Central memory CD8-positive, alpha-beta T cell (primary cell): Measurements from ENCODE around the gene AKT3.

ENCODE experiments used
- ATAC-seq: fragments of 150-1000 bp; cut with Tn5 transposase; replicated peaks from 2 replicates; pipeline ENCODE4 v1.10.0; 2022; ENCODE audit warnings: mild to moderate bottlenecking, moderate FRiP score, moderate number of reproducible peaks; ENCODE audit not compliant: poor library complexity, severe bottlenecking; ENCODE audit errors: extremely low read depth
- DNase-seq, 2 donors: peaks; one replicate each; pipeline ENCODE4 v3.0.0; 2021; ENCODE audit warnings: low spot score in 2 of 2
- H3K27ac Mint-ChIP-seq: one replicate; pipeline ENCODE4 v1.8.0; 2022; ENCODE audit warnings: low read depth, mild to moderate bottlenecking, moderate library complexity, mixed read lengths
- H3K27me3 Mint-ChIP-seq: one replicate; pipeline ENCODE4 v1.8.0; 2022; ENCODE audit warnings: mixed read lengths
- H3K36me3 Mint-ChIP-seq: one replicate; pipeline ENCODE4 v1.8.0; 2022; ENCODE audit warnings: mild to moderate bottlenecking, moderate library complexity, mixed read lengths; ENCODE audit not compliant: insufficient read depth
- H3K4me1 Mint-ChIP-seq: one replicate; pipeline ENCODE4 v1.8.0; 2022; ENCODE audit warnings: mixed read lengths
- H3K4me3 Mint-ChIP-seq: one replicate; pipeline ENCODE4 v1.8.0; 2022; ENCODE audit warnings: mild to moderate bottlenecking, moderate library complexity, mixed read lengths
- H3K9me3 Mint-ChIP-seq: one replicate; pipeline ENCODE4 v1.8.0; 2022; ENCODE audit warnings: mixed read lengths

The AKT3 gene

DNA sequence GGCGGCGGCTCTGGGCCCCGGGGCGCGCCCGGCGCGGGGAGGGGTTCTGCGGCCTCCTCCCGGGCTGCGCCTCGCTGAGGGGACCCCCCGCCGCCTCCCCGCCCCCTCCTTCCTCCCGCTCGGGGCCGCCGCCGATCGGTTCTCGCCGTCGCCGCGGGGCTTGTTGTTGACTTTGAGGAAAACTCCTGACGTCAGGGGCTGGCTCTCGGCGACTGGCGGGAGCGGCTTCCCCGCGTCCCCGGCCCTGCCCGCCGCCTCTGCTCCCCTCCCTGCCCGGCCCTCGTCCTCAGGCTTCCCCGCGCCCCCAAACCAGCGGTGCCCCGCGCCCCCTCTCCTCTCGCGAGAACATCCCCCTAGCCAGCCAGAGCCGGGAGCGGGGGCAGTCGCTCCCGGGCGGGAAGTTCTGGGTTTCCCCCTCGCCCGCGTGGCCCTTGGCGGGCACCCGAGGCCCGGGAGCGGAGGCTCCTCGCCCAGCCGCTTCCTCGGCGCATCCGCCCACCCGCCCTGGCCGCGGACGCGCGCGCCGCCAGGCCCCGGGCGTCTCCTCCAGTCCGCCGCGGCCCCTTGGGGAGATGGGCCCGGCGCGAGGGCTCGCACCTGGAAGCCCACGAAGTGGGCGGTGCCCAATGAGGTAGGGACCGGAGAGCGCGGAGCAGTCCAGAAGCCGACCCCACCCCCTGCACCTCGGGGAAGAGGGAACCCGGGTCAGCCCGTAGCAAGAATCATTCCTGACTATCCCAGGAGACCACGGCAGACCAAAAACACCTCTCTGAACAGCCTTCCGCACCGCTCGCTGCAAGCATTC lies 611 bp upstream of the AKT3 start:
- peak overlapping the region; percentile 84 for H3K27ac Mint-ChIP-seq
- peak; percentile 39 for ATAC-seq
- peak overlapping the region; percentile 83 for H3K4me3 Mint-ChIP-seq
- H3K36me3 Mint-ChIP-seq: peaks cover 17% of the 10 kb centered on the region
- no peaks in the 10 kb centered on the region for H3K27me3 Mint-ChIP-seq
- H3K9me3 Mint-ChIP-seq: no peaks in the 10 kb centered on the region
- peaks cover 22% of the 10 kb centered on the region for H3K4me1 Mint-ChIP-seq
- peak; percentile 61 to 78 for DNase-seq

DNA sequence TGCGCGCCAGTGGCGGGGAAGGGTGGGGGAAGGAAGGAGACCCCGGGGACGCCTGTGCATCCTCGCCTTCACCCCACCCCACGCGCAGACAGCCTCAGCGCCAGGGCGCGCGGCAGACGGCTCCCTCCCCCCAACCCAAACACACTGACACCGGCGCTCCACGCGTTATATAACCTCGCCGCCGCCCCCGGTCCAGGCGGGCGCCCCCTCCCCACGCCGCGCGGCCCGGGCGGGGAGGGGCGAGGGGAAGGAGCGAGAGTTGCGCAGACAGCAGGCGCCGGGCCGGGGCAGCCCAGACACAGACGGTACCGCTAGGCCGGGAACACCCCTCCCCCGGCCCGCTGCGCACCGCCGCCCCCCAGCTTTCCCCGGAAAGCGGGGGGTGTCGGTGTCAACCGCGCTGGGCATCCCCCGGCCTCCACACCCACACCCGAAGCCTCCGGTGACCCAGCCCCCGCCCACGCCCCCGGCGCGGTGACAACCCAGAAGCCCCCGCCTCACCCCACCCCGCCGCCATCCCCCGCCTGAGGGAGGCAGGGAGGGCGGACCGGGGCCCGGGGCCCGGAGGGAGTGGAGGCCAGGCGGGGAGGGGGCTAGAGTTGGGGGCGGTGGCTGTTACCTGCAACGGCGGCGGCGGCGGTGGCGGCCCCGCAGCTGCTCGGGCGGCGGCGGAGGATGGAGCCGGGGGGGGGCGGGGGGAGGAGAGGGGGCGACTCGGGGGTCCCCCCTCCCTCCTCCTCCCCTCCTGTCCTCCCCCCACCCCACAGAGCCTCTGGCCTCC lies 432 bp downstream of the AKT3 start:
- H3K36me3 Mint-ChIP-seq: peaks cover 17% of the 10 kb centered on the region
- H3K4me1 Mint-ChIP-seq: peaks cover 28% of the 10 kb centered on the region
- H3K27ac Mint-ChIP-seq: peak overlapping the region; percentile 99
- no peaks in the 10 kb centered on the region for H3K27me3 Mint-ChIP-seq
- ATAC-seq: peak; percentile 55
- H3K9me3 Mint-ChIP-seq: no peaks in the 10 kb centered on the region
- peak overlapping the region; percentile 97 for H3K4me3 Mint-ChIP-seq
- peak; percentile 54 to 62 for DNase-seq

DNA sequence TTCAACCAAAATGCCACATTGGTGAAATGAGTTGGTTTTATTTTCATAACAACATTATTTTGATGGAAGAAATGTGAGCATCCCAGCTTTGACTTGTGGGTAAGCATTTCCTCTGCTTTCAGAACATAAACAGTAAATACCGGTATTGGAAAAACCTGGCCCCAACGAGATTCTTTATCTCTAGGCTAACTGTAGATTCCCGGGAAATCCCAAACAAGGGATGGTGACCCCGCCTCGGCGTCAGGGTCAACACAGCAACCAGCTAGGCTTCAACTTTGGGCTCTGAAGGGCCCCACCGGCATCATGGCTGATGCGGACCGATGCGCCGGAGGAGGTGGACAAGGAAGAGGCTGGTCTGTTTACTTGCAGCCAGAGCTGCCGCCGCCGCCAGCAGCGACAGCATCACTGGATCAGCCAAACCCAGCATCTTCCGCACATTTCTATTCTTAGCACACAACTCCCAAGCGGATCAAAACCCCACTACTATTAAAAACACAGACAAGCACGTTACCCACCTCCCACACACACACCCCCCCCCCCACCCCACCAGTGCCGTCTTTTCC lies 1.1 kb downstream of the AKT3 start:
- Mint-ChIP-seq H3K36me3 (peaks cover 17% of the 10 kb centered on the region), H3K9me3 (no peaks in the 10 kb centered on the region), H3K4me3 (peak overlapping the region; percentile 97), H3K4me1 (peaks cover 28% of the 10 kb centered on the region), H3K27ac (peak overlapping the region; percentile 99), H3K27me3 (no peaks in the 10 kb centered on the region)
- DNase-seq: peak in 1 of 2 donors; percentile 35
- ATAC-seq: peak; percentile 25

DNA sequence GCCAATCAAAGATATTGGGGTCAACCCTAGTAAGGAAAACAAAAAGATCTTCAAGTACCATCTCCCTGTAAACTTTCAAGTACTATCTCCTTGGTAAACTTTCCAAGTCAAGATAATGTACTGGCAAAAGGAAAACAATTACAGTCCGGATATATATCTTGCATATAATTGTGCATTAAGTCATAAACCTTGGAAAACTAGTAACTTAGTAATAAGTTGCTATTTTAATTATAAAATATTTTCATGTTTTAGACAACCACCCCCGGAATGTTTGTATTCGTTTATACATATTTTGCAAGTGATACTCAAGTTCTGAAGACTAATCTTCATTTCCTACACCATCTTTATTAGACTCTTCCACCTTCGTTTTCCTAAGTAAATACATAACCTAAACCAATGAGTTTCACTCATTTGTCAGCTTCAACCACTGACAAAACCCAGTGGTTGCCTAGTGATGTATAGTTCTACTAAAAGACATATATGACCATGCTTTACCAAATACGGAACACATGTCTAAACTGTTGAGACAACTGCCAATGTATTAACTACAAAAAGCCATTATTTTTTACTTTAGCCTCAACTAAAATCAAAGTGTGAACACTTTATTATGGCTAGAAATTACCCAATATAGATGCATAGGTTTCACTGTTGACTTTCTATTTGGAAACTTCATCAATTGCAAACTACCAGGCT lies 1.7 kb downstream of the AKT3 start:
- no peak for DNase-seq
- H3K27ac Mint-ChIP-seq: peak overlapping the region; percentile 99
- ATAC-seq: no peak
- H3K36me3 Mint-ChIP-seq: peaks cover 19% of the 10 kb centered on the region
- peak overlapping the region; percentile 97 for H3K4me3 Mint-ChIP-seq
- H3K4me1 Mint-ChIP-seq: peaks cover 31% of the 10 kb centered on the region
- no peaks in the 10 kb centered on the region for H3K9me3 Mint-ChIP-seq
- H3K27me3 Mint-ChIP-seq: no peaks in the 10 kb centered on the region

DNA sequence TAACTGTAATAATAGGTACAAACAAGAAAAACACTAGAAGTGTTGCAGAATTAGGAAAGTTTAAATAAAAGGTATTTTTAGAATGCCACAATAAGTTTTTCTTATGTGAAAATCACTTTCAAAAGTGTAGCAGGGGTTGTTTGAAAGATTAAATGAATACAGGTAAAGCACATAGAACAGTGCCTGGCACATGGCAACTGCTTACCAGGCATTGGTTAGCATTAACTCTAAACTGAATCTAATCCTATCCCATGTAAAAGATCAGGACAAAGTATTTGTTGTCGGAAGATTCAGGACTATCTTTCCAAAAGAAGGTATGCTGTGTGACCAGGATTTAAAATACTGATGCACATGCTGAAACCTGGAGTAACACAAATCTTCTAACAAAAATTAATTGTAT lies 3.3 kb downstream of the AKT3 start:
- H3K4me1 Mint-ChIP-seq: peaks cover 43% of the 10 kb centered on the region
- H3K36me3 Mint-ChIP-seq: peaks cover 21% of the 10 kb centered on the region
- no peaks in the 10 kb centered on the region for H3K27me3 Mint-ChIP-seq
- H3K4me3 Mint-ChIP-seq: no peak overlapping the region
- H3K9me3 Mint-ChIP-seq: no peaks in the 10 kb centered on the region
- no peak for ATAC-seq
- peak overlapping the region; percentile 38 for H3K27ac Mint-ChIP-seq
- DNase-seq: no peak

DNA sequence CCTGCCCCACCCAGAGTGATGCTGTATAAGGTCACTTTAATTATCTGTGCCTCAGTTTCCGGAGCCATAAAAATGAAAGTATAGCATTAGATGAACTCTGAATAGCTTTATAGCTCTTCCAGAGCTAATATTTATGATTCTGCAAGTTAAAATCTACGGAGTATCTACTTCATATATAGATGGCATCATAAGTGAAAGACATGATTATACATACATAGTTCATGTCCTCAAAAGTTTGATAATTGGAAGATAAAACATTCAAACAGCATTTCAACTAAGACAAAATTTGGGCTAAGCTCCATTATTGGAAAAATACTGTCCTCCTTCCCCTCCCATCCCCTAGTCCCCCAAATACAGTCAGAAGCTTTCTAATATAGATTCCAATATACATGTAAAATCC lies 4.2 kb downstream of the AKT3 start:
- H3K27ac Mint-ChIP-seq: no peak overlapping the region
- no peak overlapping the region for H3K4me3 Mint-ChIP-seq

DNA sequence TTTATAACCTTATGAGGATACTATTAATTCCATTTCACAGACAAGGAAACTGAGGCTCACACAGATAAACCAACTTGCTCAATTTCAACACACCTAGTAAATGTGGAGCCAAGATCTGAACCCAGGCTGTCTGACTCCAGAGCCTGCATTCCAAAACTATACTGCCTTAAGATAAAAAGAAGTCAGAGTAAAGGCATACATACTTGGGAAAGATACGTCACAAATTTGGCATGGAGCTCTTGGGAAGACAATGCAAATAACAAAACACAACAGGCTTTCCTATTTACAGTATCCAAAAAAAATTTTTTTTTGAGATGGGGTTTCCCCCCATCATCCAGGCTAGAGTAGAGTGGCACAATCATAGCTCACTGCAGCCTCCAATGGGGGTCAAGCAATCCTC lies 5.9 kb downstream of the AKT3 start:
- no peak overlapping the region for H3K4me3 Mint-ChIP-seq
- peaks cover 10% of the 10 kb centered on the region for H3K36me3 Mint-ChIP-seq
- no peak for DNase-seq
- H3K27me3 Mint-ChIP-seq: no peaks in the 10 kb centered on the region
- H3K9me3 Mint-ChIP-seq: no peaks in the 10 kb centered on the region
- H3K27ac Mint-ChIP-seq: peak overlapping the region; percentile 4
- peaks cover 38% of the 10 kb centered on the region for H3K4me1 Mint-ChIP-seq
- ATAC-seq: no peak

More for the DNA sequence above, 4.2 kb downstream of the AKT3 start:
- Mint-ChIP-seq H3K4me1 (peaks cover 40% of the 10 kb centered on the region), H3K36me3 (peaks cover 12% of the 10 kb centered on the region), H3K27me3 (no peaks in the 10 kb centered on the region), H3K9me3 (no peaks in the 10 kb centered on the region)
- DNase-seq (no peak), ATAC-seq (no peak)

DNA sequence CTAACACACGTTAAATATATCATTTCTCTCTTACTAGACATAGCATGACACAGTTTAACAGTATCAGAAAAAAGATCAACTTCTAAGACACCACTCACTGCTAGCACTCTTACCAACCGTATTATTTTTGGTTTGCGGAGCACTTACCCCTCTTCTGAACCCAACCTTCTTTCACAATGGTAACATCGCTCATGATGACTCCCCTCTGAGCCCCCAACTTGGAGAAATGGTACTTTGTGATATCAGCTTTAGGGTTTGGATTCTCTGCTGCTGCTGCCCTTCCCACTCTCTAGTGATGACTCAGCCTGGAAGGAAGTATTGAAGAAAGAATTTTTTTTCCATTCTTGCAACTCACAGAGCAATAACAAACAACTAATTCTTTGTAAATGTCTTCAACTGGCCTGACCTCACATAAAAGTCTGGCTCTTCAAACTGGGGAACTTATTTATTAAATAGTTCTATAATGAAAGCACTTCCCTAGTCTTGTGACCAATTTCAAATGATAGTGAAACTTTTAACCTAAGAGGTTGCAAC lies 7.0 kb downstream of the AKT3 start:
- H3K27me3 Mint-ChIP-seq: no peaks in the 10 kb centered on the region
- peaks cover 28% of the 10 kb centered on the region for H3K4me1 Mint-ChIP-seq
- peak overlapping the region; percentile 88 for H3K27ac Mint-ChIP-seq
- DNase-seq: no peak
- ATAC-seq: no peak
- H3K9me3 Mint-ChIP-seq: no peaks in the 10 kb centered on the region
- H3K4me3 Mint-ChIP-seq: peak overlapping the region; percentile 43
- H3K36me3 Mint-ChIP-seq: peaks cover 5% of the 10 kb centered on the region

DNA sequence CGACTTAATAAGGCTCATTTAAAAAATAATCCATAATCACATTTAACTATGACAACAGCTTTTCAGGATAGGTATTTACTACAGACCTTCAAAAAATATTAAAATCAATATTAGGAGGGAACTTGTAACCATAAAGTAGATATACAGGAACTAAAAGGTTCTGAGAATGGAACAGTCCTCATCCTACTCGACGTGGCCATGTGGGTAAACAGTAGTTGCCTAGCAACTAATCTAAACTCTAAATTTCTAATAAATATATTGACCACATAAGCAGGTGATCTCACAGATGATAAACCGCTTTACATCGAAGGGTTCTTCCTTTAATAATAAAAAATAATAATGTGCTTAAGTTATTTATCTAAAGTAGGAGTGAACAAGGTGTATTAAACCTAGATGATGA lies 7.9 kb downstream of the AKT3 start:
- DNase-seq: no peak
- H3K4me3 Mint-ChIP-seq: no peak overlapping the region

DNA sequence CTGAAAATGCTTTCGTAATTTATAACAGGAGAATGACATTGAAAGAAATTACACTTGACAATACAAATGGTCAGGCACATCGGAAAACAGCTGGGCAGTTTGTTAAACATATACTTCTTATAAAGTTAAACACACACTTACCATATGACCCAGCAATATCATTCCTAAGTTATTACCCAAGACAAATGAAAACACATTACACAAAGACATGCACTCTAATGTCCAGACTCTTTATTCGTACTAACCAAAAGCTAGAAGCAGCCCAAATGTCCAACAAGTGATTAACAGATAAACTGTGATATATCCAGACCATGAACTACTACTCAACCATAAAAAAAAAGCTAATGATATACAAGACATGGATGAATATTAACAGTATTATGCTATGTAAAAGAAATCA lies 8.5 kb downstream of the AKT3 start:
- peak overlapping the region; percentile 88 for H3K27ac Mint-ChIP-seq
- H3K4me1 Mint-ChIP-seq: peaks cover 36% of the 10 kb centered on the region

More for the DNA sequence above, 7.9 kb downstream of the AKT3 start:
- Mint-ChIP-seq H3K27me3 (no peaks in the 10 kb centered on the region), H3K36me3 (peaks cover 5% of the 10 kb centered on the region), H3K9me3 (no peaks in the 10 kb centered on the region), H3K27ac (peak overlapping the region; percentile 88), H3K4me1 (peaks cover 33% of the 10 kb centered on the region)
- ATAC-seq: peak; percentile 26

DNA sequence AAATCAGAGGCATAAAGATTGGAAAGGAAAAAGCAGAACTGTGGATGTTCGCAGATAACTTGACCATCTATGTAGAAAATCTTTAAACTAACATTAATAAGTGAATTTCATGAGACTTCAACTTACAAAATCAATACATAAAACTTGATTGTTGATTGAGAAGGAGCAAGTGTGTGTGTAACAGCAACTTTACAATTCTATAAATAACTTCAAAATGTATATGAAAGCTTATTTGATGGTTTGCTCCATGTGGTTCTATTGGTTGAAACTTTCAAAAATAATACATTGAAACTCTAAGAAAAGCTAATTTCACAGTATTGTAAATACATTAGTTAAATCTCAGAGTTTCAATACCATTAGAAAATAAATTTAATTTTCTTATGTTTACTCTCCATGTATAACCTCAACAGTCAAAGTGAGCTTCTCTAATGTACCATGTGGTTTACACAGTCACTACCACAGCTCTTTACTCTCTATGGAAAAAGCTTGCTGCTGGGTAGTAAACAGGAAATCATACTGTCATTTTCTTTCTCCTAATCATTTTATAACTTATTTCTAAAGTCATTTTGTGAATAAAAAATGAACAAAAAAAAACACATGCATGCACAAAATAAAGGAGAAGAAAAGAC lies 12.0 kb downstream of the AKT3 start:
- ATAC-seq: peak; percentile 95
- Mint-ChIP-seq H3K4me1 (peaks cover 24% of the 10 kb centered on the region), H3K4me3 (peak overlapping the region; percentile 42), H3K36me3 (peaks cover 2% of the 10 kb centered on the region), H3K27me3 (no peaks in the 10 kb centered on the region), H3K27ac (peak overlapping the region; percentile 83), H3K9me3 (no peaks in the 10 kb centered on the region)
- DNase-seq: no peak

More for the DNA sequence above, 8.5 kb downstream of the AKT3 start:
- Mint-ChIP-seq H3K36me3 (peaks cover 5% of the 10 kb centered on the region), H3K27me3 (no peaks in the 10 kb centered on the region), H3K4me3 (no peak overlapping the region), H3K9me3 (no peaks in the 10 kb centered on the region)
- DNase-seq (no peak), ATAC-seq (no peak)

DNA sequence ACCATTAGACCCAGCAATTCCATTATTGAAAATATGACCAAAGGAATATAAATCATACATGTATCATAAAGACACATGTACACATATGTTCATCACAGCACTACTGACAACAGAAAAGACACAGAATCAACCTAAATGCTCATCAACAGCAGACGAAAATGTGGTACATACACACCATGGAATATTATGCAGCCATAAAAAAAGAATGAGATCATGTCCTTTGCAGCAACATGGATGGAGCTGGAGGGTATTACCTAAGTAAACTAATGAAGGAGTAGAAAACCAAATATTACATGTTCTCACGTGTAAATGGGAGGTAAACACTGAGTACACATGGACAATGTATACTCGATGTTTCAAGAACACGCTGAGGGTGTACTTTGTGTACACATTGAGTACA lies 15.9 kb downstream of the AKT3 start:
- peaks cover 23% of the 10 kb centered on the region for H3K4me1 Mint-ChIP-seq
- no peaks in the 10 kb centered on the region for H3K9me3 Mint-ChIP-seq
- no peak overlapping the region for H3K4me3 Mint-ChIP-seq
- no peaks in the 10 kb centered on the region for H3K36me3 Mint-ChIP-seq
- ATAC-seq (no peak), DNase-seq (no peak)
- no peaks in the 10 kb centered on the region for H3K27me3 Mint-ChIP-seq
- H3K27ac Mint-ChIP-seq: no peak overlapping the region
